Progenitor cell of endocrine pancreas (in vitro differentiated cells): Measurements from ENCODE around the gene PEG3. TPM values are rescaled to one million over a fixed set of nuclear protein-coding genes. Genes with fewer than 3 reads are reported as not detected.

Source experiments
- DNase-seq: peaks from one replicate; pipeline ENCODE4 v3.0.0; 2021; ENCODE audit warnings: low spot score; ENCODE audit not compliant: unreplicated experiment
- H3K27ac Mint-ChIP-seq: 2 replicates; pipeline ENCODE4 v1.8.0; 2021; ENCODE audit warnings: mild to moderate bottlenecking, moderate library complexity, mixed read lengths
- H3K27me3 Mint-ChIP-seq: 2 replicates; pipeline ENCODE4 v1.8.0; 2021; ENCODE audit warnings: mixed read lengths
- H3K36me3 Mint-ChIP-seq: 2 replicates; pipeline ENCODE4 v1.8.0; 2022; ENCODE audit warnings: mixed read lengths; ENCODE audit not compliant: insufficient read depth
- H3K4me1 Mint-ChIP-seq: 2 replicates; pipeline ENCODE4 v1.8.0; 2021; ENCODE audit warnings: low read depth, mixed read lengths
- H3K4me3 Mint-ChIP-seq: 2 replicates; pipeline ENCODE4 v1.8.0; 2021; ENCODE audit warnings: low read depth, mild to moderate bottlenecking, moderate library complexity, mixed read lengths
- H3K9me3 Mint-ChIP-seq: 2 replicates; pipeline ENCODE4 v1.8.0; 2021; ENCODE audit warnings: low read depth, mixed read lengths
- total RNA-seq: library from RNA; stranded (reverse); gene quantifications from 2 replicates; pipeline ENCODE4 v1.2.1, GENCODE V29; 2021
- TF ChIP-seq, protein P1 (sequence below): fragments of 200-600 bp; sonication (generic); IDR thresholded peaks from one replicate; pipeline ENCODE4 v1.5.0; 2021; ENCODE audit warnings: antibody characterized with exemption, mild to moderate bottlenecking; ENCODE audit not compliant: unreplicated experiment

The PEG3 gene
- total RNA-seq, 1 donor from 2014 or later, result not detected

GRCh38 chr19:56821209-56821608 lies 19.3 kb downstream of the PEG3 start:
- DNase-seq, result no peak
- Mint-ChIP-seq H3K27ac (no peak overlapping the region), H3K9me3 (peaks cover 72% of the 10 kb centered on the region), H3K4me3 (no peak overlapping the region), H3K4me1 (no peaks in the 10 kb centered on the region), H3K36me3 (peaks cover 1% of the 10 kb centered on the region), H3K27me3 (no peaks in the 10 kb centered on the region)
- TF ChIP-seq, protein P1, sequence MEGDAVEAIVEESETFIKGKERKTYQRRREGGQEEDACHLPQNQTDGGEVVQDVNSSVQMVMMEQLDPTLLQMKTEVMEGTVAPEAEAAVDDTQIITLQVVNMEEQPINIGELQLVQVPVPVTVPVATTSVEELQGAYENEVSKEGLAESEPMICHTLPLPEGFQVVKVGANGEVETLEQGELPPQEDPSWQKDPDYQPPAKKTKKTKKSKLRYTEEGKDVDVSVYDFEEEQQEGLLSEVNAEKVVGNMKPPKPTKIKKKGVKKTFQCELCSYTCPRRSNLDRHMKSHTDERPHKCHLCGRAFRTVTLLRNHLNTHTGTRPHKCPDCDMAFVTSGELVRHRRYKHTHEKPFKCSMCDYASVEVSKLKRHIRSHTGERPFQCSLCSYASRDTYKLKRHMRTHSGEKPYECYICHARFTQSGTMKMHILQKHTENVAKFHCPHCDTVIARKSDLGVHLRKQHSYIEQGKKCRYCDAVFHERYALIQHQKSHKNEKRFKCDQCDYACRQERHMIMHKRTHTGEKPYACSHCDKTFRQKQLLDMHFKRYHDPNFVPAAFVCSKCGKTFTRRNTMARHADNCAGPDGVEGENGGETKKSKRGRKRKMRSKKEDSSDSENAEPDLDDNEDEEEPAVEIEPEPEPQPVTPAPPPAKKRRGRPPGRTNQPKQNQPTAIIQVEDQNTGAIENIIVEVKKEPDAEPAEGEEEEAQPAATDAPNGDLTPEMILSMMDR, result no peak

DNA sequence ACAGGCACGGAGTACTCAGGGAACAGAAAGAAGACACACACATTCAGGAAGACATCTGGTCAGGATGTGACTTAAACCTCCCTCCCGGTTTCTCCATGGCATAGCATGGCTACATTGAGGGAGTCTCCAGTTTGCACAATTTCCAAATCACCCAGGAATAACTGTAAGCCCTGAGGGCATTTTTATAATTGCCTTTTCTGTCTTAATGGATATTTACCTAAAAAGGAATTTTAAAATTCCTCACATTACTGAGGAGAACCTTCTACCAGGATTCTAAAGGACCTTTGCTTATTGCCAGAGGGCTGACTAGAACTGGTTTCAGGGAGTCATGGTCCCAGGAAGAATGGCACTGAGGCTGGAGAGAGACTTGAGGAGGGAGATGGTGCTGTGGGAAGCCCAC lies 21.4 kb downstream of the PEG3 start:
- Mint-ChIP-seq H3K27me3 (no peaks in the 10 kb centered on the region), H3K9me3 (peaks cover 73% of the 10 kb centered on the region), H3K4me1 (no peaks in the 10 kb centered on the region), H3K27ac (no peak overlapping the region), H3K4me3 (no peak overlapping the region), H3K36me3 (peaks cover 3% of the 10 kb centered on the region)
- DNase-seq, result no peak
- TF ChIP-seq, protein P1, result no peak

GRCh38 chr19:56814656-56815055 lies 25.9 kb downstream of the PEG3 start:
- Mint-ChIP-seq H3K36me3 (peaks cover 1% of the 10 kb centered on the region), H3K9me3 (peaks cover 77% of the 10 kb centered on the region), H3K4me3 (no peak overlapping the region), H3K27ac (no peak overlapping the region), H3K4me1 (no peaks in the 10 kb centered on the region), H3K27me3 (no peaks in the 10 kb centered on the region)
- TF ChIP-seq, protein P1, result no peak
- no peak for DNase-seq

- DNase-seq, result no peak
- H3K4me3 Mint-ChIP-seq, result no peak overlapping the region
- no peaks in the 10 kb centered on the region for H3K4me1 Mint-ChIP-seq
- H3K27ac Mint-ChIP-seq, result no peak overlapping the region
- no peaks in the 10 kb centered on the region for H3K27me3 Mint-ChIP-seq
- TF ChIP-seq, protein P1, result no peak
- H3K36me3 Mint-ChIP-seq, result peaks cover 1% of the 10 kb centered on the region
- peaks cover 76% of the 10 kb centered on the region for H3K9me3 Mint-ChIP-seq
These were observed 27.0 kb downstream of the PEG3 start for GRCh38 chr19:56813531-56813930.

GRCh38 chr19:56811480-56811879 lies 29.0 kb downstream of the PEG3 start:
- H3K9me3 Mint-ChIP-seq, result peaks cover 75% of the 10 kb centered on the region
- DNase-seq, result no peak
- no peak overlapping the region for H3K27ac Mint-ChIP-seq
- no peaks in the 10 kb centered on the region for H3K27me3 Mint-ChIP-seq
- no peak overlapping the region for H3K4me3 Mint-ChIP-seq
- no peaks in the 10 kb centered on the region for H3K4me1 Mint-ChIP-seq
- peaks cover 3% of the 10 kb centered on the region for H3K36me3 Mint-ChIP-seq
- TF ChIP-seq, protein P1, result no peak
